Lung (tissue), 12 donors: ENCODE measurements around the gene PTDSS2. TPM values are rescaled to one million over a fixed set of nuclear protein-coding genes. Genes with fewer than 3 reads are reported as not detected.
A peak's percentile ranks its signal among the peaks of the same experiment; 100 is the strongest.

ENCODE experiments used
- ATAC-seq: fragments of 200-7000 bp; cut with Tn5 transposase; one replicate; pipeline ENCODE4 v1.9.1; 2020; ENCODE audit warnings: moderate number of reproducible peaks; ENCODE audit not compliant: insufficient read depth, low FRiP score
- DNase-seq, 3 donors: peaks; one replicate each; pipeline ENCODE4 v3.0.0-alpha.2; 2013 to 2017
- H3K27ac ChIP-seq, 2 donors: one replicate each; pipeline ENCODE4 v1.5.1; 2013; ENCODE audit warnings: mild to moderate bottlenecking in 2 of 2, moderate library complexity in 2 of 2, control low read depth in 1 of 2, inconsistent platforms in 1 of 2, low read depth in 1 of 2, low read length in 1 of 2
- H3K27me3 ChIP-seq, 3 donors: one replicate each; pipeline ENCODE4 v1.5.1; 2013; ENCODE audit warnings: low read length in 2 of 3; ENCODE audit not compliant: control insufficient read depth in 3 of 3, insufficient read depth in 3 of 3
- H3K36me3 ChIP-seq, 4 donors: one replicate each; pipeline ENCODE4 v1.5.1; 2013; ENCODE audit warnings: low read length in 4 of 4, mild to moderate bottlenecking in 1 of 4, moderate library complexity in 1 of 4; ENCODE audit not compliant: control insufficient read depth in 4 of 4, insufficient read depth in 4 of 4
- H3K4me1 ChIP-seq, 5 donors: one replicate each; pipeline ENCODE4 v1.5.1; 2013; ENCODE audit warnings: low read length in 5 of 5, mild to moderate bottlenecking in 2 of 5, moderate library complexity in 1 of 5; ENCODE audit not compliant: control insufficient read depth in 5 of 5, insufficient read depth in 5 of 5
- H3K4me3 ChIP-seq: one replicate; pipeline ENCODE4 v1.5.1; 2013; ENCODE audit warnings: mild to moderate bottlenecking, control low read depth, moderate library complexity
- H3K9ac ChIP-seq, 2 donors: one replicate each; pipeline ENCODE4 v1.5.1; 2013; ENCODE audit warnings: low read length in 2 of 2, control low read depth in 1 of 2; ENCODE audit not compliant: insufficient read depth in 1 of 2
- H3K9me3 ChIP-seq, 4 donors: one replicate each; pipeline ENCODE4 v1.5.1; 2013; ENCODE audit warnings: low read length in 3 of 4, mild to moderate bottlenecking in 1 of 4, moderate library complexity in 1 of 4; ENCODE audit not compliant: control insufficient read depth in 4 of 4, insufficient read depth in 3 of 4
- WGBS, 2 donors: extraction: QIAGEN DNeasy Blood & Tissue Kit; methylation state at CpG; one replicate each; pipeline ENCODE4 v1.1.7; 2013; 5-methylcytosine and 5-hydroxymethylcytosine counted together
- polyA plus RNA-seq, 2 donors: library from polyadenylated mRNA; stranded (reverse); fragments of 200-250 nt; gene quantifications; one replicate each; pipeline ENCODE4 v1.2.1, GENCODE V29; 2013
- total RNA-seq, 2 donors: library from RNA; depleted of rRNA in 1 of 2; stranded (reverse); fragments of >200 nt in 1 of 2; gene quantifications; one replicate each; pipeline ENCODE4 v1.2.1, GENCODE V29; 2014 to 2021
- TF ChIP-seq, protein P1 (sequence below): IDR thresholded peaks from 2 replicates; pipeline ENCODE4 v1.5.1; 2012; ENCODE audit warnings: mild to moderate bottlenecking; ENCODE audit errors: control extremely low read depth, extremely low read depth
- donor health status: control.
- donor health status: control.
- donor health status: Bipolar disorder and iron deficiency.
- donor health status: healthy.
- donor health status: DM: yes; HTN: yes; CAD: no.

The PTDSS2 gene
- total and polyA plus RNA-seq, 4 donors = 20.4 to 36.5 (median 28.1) TPM

DNA sequence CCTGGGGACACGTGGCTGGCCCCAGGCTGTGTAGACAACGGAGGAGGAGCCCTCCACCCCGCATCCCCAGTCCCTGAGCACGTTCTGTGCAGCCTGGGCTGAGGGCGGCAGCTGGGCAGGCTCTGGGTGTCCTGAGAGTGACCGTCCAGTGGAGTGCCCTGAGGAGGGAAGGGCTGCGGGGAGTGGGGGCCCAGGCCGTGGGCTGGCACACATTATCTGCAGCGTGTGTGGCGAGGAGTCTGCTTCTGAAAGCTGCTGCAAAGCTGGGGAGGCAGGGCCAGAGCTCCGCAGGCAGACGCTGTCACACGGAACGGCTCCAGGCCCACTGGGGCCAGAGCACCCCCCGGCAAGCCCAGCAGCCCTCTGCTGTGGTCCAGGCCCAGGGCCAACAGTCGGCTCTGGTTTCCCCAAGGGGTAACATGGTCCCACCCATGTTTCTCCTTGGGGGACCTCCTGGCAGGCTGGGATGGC, 7.4 kb upstream of the PTDSS2 start:
- peaks cover 0 to 9% (median 0%) of the 10 kb centered on the region in 5 donors for H3K4me1 ChIP-seq
- no peaks in the 10 kb centered on the region for H3K36me3 ChIP-seq
- H3K9ac ChIP-seq = no peak overlapping the region
- DNase-seq (no peak), ATAC-seq (no peak)
- H3K27me3 ChIP-seq = no peaks in the 10 kb centered on the region
- no peaks in the 10 kb centered on the region for H3K9me3 ChIP-seq
- TF ChIP-seq, protein P1, sequence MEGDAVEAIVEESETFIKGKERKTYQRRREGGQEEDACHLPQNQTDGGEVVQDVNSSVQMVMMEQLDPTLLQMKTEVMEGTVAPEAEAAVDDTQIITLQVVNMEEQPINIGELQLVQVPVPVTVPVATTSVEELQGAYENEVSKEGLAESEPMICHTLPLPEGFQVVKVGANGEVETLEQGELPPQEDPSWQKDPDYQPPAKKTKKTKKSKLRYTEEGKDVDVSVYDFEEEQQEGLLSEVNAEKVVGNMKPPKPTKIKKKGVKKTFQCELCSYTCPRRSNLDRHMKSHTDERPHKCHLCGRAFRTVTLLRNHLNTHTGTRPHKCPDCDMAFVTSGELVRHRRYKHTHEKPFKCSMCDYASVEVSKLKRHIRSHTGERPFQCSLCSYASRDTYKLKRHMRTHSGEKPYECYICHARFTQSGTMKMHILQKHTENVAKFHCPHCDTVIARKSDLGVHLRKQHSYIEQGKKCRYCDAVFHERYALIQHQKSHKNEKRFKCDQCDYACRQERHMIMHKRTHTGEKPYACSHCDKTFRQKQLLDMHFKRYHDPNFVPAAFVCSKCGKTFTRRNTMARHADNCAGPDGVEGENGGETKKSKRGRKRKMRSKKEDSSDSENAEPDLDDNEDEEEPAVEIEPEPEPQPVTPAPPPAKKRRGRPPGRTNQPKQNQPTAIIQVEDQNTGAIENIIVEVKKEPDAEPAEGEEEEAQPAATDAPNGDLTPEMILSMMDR = no peak
- no peak overlapping the region for H3K4me3 ChIP-seq
- 67 to 78% methylated on average over 15 to 16 of the region's 16 CpGs for WGBS, 2 donors
- no peak overlapping the region for H3K27ac ChIP-seq

DNA sequence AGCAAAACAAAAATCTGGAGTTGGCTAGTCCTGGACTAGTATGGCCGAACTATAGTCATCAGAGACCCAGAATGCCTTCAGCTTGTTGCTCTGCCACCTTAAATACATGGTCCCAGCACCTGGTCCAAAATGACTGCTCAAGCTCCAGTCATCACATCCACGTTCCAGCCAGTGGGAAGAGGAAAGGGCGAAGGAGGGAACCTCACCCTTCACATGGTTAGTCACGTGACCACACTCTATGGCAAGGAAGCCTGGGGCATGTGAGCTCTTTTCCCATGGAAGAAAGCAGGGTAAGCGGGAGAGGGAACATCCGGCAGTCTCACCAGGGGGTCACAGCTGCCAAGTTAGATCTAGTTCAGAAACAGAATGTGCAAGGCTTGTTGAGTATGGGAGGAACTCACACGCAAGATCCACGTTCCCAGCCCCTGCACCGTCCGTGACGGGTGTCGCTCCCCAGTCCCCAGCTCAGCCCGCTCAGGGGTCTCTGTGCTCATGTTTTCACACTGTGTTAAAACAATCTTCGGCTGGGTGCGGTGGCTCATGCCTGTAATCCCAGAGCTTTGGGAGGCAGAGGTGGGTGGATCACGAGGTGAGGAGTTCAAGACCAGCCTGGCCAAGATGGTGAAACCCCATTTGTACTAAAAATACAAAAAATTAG, 6.4 kb upstream of the PTDSS2 start:
- WGBS, 2 donors = 73 to 77% methylated on average over 16 of the region's 16 CpGs

DNA sequence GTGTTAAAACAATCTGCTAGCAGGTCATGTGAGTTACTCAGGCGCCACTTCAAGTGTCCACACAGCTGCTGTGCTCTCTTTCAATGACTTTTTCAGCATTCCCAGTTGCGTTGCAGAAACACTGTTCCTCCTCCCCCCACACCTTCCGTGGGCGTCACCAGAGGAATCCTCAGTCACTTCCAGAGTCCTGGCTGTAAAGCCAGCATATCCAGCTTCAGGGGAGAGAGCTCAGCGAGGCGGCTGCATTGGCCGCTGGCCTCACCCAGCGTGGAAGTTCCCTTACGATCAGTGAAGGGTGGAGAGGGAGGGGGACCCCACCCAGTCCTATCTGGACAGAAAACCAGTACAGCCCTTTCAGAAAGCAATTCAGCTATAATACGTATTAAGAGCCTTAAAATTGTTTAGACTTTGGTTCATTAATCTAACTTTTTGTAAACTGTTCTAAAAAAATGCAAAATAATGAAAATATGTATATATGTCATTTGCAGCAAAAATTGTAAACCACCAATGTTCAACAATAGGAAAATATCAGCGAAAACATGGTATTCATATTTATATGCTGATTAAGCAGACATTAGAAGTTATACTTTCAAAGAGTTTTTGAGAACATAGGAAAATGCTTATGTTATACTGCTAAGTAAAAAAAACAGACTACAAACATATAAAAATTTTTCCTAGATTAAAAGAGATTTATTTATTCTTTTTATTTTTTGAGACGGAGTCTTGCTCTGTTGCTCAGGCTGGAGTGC, 5.5 kb upstream of the PTDSS2 start:
- ATAC-seq = no peak
- peak overlapping the region in 1 of 2 donors; percentile 57 for H3K27ac ChIP-seq
- WGBS, 2 donors = 34 to 47% methylated on average over 12 of the region's 12 CpGs

More for the DNA sequence above, 6.4 kb upstream of the PTDSS2 start:
- Histone ChIP-seq H3K4me1 (peaks cover 0 to 14% (median 4%) of the 10 kb centered on the region in 5 donors), H3K27me3 (no peaks in the 10 kb centered on the region), H3K9me3 (no peaks in the 10 kb centered on the region), H3K4me3 (no peak overlapping the region), H3K27ac (peak overlapping the region in 1 of 2 donors; percentile 20), H3K9ac (no peak overlapping the region), H3K36me3 (no peaks in the 10 kb centered on the region)
- TF ChIP-seq, protein P1 = no peak
- ATAC-seq = no peak
- peak in 1 of 3 donors; percentile 21 for DNase-seq

More for the DNA sequence above, 5.5 kb upstream of the PTDSS2 start:
- TF ChIP-seq, protein P1 = no peak
- no peaks in the 10 kb centered on the region for H3K27me3 ChIP-seq
- peak; percentile 40 to 57 (median 52) for DNase-seq
- H3K9ac ChIP-seq = peak overlapping the region in 1 of 2 donors; percentile 25
- no peaks in the 10 kb centered on the region for H3K9me3 ChIP-seq
- no peaks in the 10 kb centered on the region for H3K36me3 ChIP-seq
- no peak overlapping the region for H3K4me3 ChIP-seq
- H3K4me1 ChIP-seq = peaks cover 0 to 21% (median 4%) of the 10 kb centered on the region in 5 donors
